Common myeloid progenitor, CD34-positive (primary cell): Measurements from ENCODE around the gene PRCC.

Source experiments
- CTCF ChIA-PET: fragments of 350-600 bp; sonication (Branson Sonifier 250); formaldehyde crosslinking; loops from one replicate; lab custom pipeline; 2021; ENCODE audit warnings: antibody characterized with exemption; lab: Charles Lee
- POLR2A ChIA-PET: fragments of 350-600 bp; sonication (Branson Sonifier 250); formaldehyde crosslinking; loops from one replicate; lab custom pipeline; 2021; ENCODE audit warnings: antibody characterized with exemption; lab: Charles Lee
- DNase-seq, 3 donors: peaks; one replicate each; pipeline versions ENCODE4 v3.0.0 to v3.0.0-alpha.2; 2013
- H3K27ac ChIP-seq, 2 experiments: 1 replicate in 1 of 2; 2 replicates in 1 of 2; pipeline ENCODE4 v1.7.0; 2013; ENCODE audit warnings: inconsistent platforms in 2 of 2, low read length in 2 of 2, mild to moderate bottlenecking in 2 of 2, low read depth in 1 of 2, moderate library complexity in 1 of 2; ENCODE audit not compliant: severe bottlenecking in 2 of 2, insufficient read depth in 1 of 2, poor library complexity in 1 of 2
- H3K27me3 ChIP-seq, 5 experiments: replicated peaks in 2 of 5; 1 replicate in 3 of 5; 2 replicates in 2 of 5; pipeline versions ENCODE4 v1.6.1 to v1.7.0; 2013; ENCODE audit warnings: low read length in 4 of 5, mild to moderate bottlenecking in 2 of 5, moderate library complexity in 2 of 5, inconsistent platforms in 1 of 5; ENCODE audit not compliant: insufficient read depth in 5 of 5, control insufficient read depth in 4 of 5
- H3K36me3 ChIP-seq, 4 experiments: 1 replicate in 2 of 4; 2 replicates in 2 of 4; pipeline versions ENCODE4 v1.6.1 to v1.7.0; 2013; ENCODE audit warnings: low read length in 3 of 4, control low read depth in 1 of 4, mild to moderate bottlenecking in 1 of 4; ENCODE audit not compliant: control insufficient read depth in 4 of 4, insufficient read depth in 4 of 4
- H3K4me1 ChIP-seq, 4 experiments: 1 replicate in 3 of 4; 2 replicates in 1 of 4; pipeline versions ENCODE4 v1.6.1 to v1.7.1; 2013; ENCODE audit warnings: low read length in 3 of 4, mild to moderate bottlenecking in 3 of 4, control low read depth in 1 of 4, inconsistent platforms in 1 of 4, moderate library complexity in 1 of 4; ENCODE audit not compliant: control insufficient read depth in 4 of 4, insufficient read depth in 4 of 4; ENCODE audit errors: control extremely low read depth in 1 of 4
- H3K4me3 ChIP-seq, 7 experiments: 1 replicate in 4 of 7; 2 replicates in 3 of 7; pipeline versions ENCODE4 v1.5.1 to v1.7.0; 2013; ENCODE audit warnings: mild to moderate bottlenecking in 7 of 7, low read length in 6 of 7, moderate library complexity in 6 of 7, inconsistent platforms in 2 of 7, low read depth in 2 of 7, control low read depth in 1 of 7; ENCODE audit not compliant: insufficient read depth in 4 of 7, control insufficient read depth in 1 of 7; ENCODE audit errors: extremely low read depth in 1 of 7
- H3K9me3 ChIP-seq, 5 experiments: 1 replicate in 4 of 5; 2 replicates in 1 of 5; pipeline versions ENCODE4 v1.6.1 to v1.7.1; 2013; ENCODE audit warnings: low read length in 4 of 5, mild to moderate bottlenecking in 2 of 5, inconsistent platforms in 1 of 5, low read depth in 1 of 5, moderate library complexity in 1 of 5; ENCODE audit not compliant: control insufficient read depth in 4 of 5, insufficient read depth in 2 of 5; ENCODE audit errors: control extremely low read depth in 1 of 5
- WGBS: methylation state at CpG from one replicate; pipeline ENCODE4 v1.1.5; 2013; ENCODE audit not compliant: insufficient coverage; 5-methylcytosine and 5-hydroxymethylcytosine counted together

The PRCC gene

DNA sequence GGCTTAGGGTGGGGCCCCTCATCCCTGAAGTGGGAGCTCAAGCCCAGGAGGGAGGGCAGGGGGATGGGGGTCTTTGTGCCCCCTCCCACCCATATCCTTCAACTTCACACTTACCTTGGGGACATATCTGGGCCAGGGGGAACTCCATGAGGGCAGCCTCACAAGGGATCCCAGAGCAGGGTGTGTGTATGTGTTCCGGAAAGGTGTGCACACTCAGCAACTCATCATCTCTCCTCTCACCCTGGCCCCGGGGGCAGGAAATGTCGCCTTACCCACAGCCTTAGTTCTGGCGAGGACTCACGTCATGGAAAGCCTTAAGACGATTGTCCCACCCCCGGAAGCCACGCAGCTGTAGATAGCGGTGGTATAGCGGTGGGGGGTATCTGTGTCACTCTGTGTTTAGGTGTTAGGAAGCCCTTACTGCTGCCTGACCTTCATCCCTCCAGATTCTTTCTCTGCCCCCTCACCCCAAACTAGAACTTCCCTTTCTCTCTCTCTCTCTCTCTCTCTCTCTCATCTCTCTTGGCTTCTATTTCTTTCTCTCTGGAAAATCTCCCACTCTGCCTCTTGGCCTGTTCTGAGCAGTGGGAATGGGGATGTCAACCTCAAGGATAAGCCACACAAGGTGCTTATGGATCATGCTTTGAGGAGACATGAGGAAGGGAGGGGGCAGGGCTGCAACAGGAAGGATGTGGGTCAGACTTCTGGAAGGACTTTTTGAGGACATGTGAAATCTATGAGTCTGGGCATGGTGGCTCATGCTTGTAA, 49.4 kb downstream of the PRCC start, which contains the start of gene SH2D2A:
Gene SH2D2A (minus strand): TSS at position 288 of the 768 bp plus-strand sequence. CDS start 140 bp downstream, at position 148.
- ChIA-PET POLR2A (interaction anchor here (0.6 to 1.1 kb wide), 3 partner anchors 32 to 325 kb away, joined by 3 read pairs; no protein-coding TSS in a partner anchor), CTCF (interaction anchor here (0.5 to 7.1 kb wide), 8 partner anchors 9 to 109 kb away, joined by 3 to 64 read pairs (median 4); partner anchors contain the start of gene NTRK1)
- Histone ChIP-seq H3K36me3 (no peaks in the 10 kb centered on the region), H3K4me1 (peaks cover 4 to 34% (median 31%) of the 10 kb centered on the region in 4 experiments), H3K9me3 (no peaks in the 10 kb centered on the region), H3K27ac (peak within 1 kb of the TSS in 1 of 2 experiments; percentile 52), H3K27me3 (peaks cover 0 to 4% (median 0%) of the 10 kb centered on the region in 5 experiments), H3K4me3 (peak within 1 kb of the TSS in 4 of 7 experiments; percentile 13 to 53 (median 30))
- WGBS: no CpG with 5 or more reads among the region's 10 CpGs
- peak; percentile 98 to 99 (median 99) for DNase-seq

DNA sequence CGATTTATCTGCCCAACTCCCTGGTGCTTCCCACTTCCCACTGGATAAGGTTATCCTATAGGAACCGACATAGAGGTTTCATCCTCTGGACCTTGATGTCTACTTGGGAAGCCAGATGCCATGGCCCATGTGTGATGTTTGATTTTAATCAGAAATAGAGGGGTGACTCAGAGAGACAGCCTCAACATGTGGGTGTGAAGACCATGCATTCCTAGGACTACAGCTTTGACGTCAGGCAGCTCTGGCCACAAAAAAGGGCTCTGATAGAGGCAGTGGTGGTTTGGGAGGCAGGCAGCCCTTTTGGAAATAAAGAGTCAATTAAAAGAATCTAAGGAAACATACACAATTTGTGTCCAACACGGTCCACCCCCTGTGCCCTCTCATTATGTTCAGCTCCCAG, 54.5 kb downstream of the PRCC start:
- no peak for DNase-seq

DNA sequence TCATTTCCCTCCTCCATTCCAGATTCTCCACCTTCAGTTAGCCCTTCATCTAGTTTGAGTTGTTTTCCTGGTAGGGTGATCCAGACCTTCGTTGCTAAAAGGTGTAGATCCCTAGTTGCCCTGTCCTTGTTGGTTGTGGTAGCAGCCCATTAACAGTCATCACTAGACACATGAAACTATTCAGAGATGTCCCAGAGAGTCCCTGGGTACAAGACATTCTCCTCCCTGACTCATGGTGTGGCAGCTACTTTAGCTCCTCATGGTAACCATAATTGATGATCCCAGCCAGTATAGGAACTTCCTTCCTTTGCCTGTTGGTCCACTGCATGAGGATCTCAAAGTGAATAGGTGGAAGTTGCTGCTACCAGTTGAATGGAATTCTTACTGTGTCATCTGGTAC, 55.3 kb downstream of the PRCC start:
- Histone ChIP-seq H3K4me1 (no peaks in the 10 kb centered on the region), H3K4me3 (no peak overlapping the region), H3K36me3 (no peaks in the 10 kb centered on the region), H3K27me3 (no peaks in the 10 kb centered on the region), H3K27ac (no peak overlapping the region), H3K9me3 (no peaks in the 10 kb centered on the region)
- DNase-seq: no peak
- ChIA-PET CTCF (interaction anchor here (0.7 to 2.5 kb wide), 10 partner anchors 9 to 97 kb away, joined by 3 to 9 read pairs (median 6); partner anchors contain the start of gene NTRK1), POLR2A (no interaction called here)
- WGBS: no CpG with 5 or more reads among the region's 1 CpG

More for the DNA sequence above, 54.5 kb downstream of the PRCC start:
- Histone ChIP-seq H3K9me3 (no peaks in the 10 kb centered on the region), H3K27ac (no peak overlapping the region), H3K4me1 (peaks cover 4 to 6% (median 5%) of the 10 kb centered on the region in 4 experiments), H3K27me3 (no peaks in the 10 kb centered on the region), H3K4me3 (no peak overlapping the region), H3K36me3 (no peaks in the 10 kb centered on the region)
- ChIA-PET CTCF (interaction anchor here (0.8 to 2.5 kb wide), 10 partner anchors 8 to 96 kb away, joined by 3 to 9 read pairs (median 6); partner anchors contain the start of gene NTRK1), POLR2A (no interaction called here)
- WGBS: 97% methylated on average over 3 of the region's 4 CpGs

DNA sequence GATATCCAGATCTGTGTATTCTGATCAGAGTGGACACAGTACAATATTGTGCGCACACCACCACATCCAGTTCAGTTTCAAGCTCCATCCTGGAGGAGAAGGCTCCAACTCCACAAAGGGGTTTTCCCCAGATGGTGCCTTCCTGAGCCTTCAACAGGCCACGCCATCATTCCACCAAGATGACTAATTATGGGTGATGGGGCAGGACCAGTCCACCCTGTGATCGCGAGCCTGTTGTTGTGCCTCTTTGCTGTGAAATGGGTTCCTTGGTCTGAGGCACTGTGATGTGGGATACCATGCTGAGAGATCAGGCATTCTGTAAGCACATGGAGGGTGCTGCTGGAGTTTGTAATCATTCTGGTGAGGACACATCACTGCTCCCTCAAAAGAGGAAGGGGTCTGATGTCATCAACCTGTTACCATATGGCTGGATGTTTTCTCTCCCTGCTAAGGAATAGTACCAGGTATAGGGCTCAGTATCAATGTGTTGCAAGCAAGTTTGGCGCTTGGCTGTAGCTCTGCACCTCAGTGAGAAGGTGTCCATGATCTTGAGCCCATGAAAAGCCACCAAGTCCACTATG, 56.0 kb downstream of the PRCC start:
- Histone ChIP-seq H3K36me3 (no peaks in the 10 kb centered on the region), H3K9me3 (no peaks in the 10 kb centered on the region), H3K4me3 (no peak overlapping the region), H3K27me3 (no peaks in the 10 kb centered on the region), H3K4me1 (no peaks in the 10 kb centered on the region), H3K27ac (no peak overlapping the region)
- ChIA-PET POLR2A (no interaction called here), CTCF (interaction anchor here (1.4 to 2.5 kb wide), 6 partner anchors 9 to 33 kb away, joined by 4 to 9 read pairs (median 7); no protein-coding TSS in a partner anchor)
- DNase-seq: no peak
- WGBS: 98% methylated on average over 5 of the region's 5 CpGs

DNA sequence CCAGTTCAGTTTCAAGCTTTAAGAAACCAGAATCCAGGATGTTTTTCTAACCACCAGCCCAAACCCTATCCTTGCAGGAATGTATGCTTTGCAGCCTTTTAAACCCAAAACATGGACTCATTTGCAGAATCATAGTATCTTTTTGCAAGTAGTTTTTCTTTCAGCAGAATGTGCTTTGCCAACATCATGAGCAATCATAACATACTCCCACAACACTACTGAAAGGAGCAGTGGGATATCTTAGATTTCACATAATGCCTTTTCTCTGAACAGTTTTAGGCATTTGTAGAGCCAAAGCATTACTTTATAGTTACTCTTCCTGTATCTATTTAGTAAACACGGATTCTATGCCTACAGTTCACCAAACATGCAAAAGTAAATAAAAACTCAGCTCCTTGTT, 59.3 kb downstream of the PRCC start:
- H3K27ac ChIP-seq: no peak overlapping the region
- DNase-seq: no peak
- H3K27me3 ChIP-seq: peaks cover 0 to 4% (median 0%) of the 10 kb centered on the region in 5 experiments
- H3K4me3 ChIP-seq: no peak overlapping the region
- no peaks in the 10 kb centered on the region for H3K36me3 ChIP-seq
- WGBS: no CpG with 5 or more reads among the region's 1 CpG
- POLR2A ChIA-PET: interaction anchor here (0.6 kb wide), 1 partner anchor 155 kb away, joined by 5 read pairs; no protein-coding TSS in a partner anchor
- H3K9me3 ChIP-seq: no peaks in the 10 kb centered on the region
- CTCF ChIA-PET: interaction anchor here (0.7 to 2.2 kb wide), 8 partner anchors 9 to 137 kb away, joined by 3 to 9 read pairs (median 4); no protein-coding TSS in a partner anchor
- no peaks in the 10 kb centered on the region for H3K4me1 ChIP-seq

DNA sequence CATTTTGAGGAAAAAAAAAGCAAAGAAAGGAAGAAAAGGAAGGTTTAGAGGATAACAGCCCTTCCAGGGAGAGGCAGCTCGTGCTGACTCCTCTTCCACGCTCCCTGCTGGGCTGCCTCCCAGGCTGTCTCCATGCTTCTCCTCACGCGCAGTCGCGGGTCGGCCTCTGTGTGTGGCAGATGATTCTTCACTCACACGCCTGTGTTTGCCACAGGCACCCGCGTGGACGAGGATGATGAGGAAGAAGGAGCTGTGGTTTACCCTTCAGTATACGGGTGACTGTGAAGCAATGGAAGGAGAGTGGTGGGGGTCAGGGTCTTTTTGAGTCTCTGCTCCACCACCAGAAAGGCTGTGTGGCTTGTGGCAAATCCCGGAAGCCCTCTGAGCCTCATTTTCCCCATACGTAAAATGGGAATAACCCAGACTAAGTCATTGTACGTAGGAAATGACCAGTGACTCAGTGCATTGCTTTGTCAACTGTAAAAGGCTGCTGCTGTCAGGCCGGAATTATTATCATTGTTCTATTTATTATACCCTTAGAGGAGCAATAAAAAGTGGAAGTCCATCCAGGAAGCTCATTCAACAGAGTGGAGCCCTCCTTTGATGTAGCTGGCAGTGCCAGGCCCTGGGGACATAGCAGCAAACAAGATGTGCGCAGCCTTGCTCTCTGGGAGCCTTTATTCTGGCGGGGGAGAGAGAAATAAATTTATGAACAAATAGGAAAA, 61.2 kb downstream of the PRCC start:
- CTCF ChIA-PET: interaction anchor here (1.3 to 1.8 kb wide), 3 partner anchors 10 to 20 kb away, joined by 3 to 4 read pairs (median 3); no protein-coding TSS in a partner anchor
- H3K4me3 ChIP-seq: no peak overlapping the region
- no peaks in the 10 kb centered on the region for H3K36me3 ChIP-seq
- H3K27me3 ChIP-seq: peaks cover 0 to 6% (median 0%) of the 10 kb centered on the region in 5 experiments
- WGBS: 74% methylated on average over 8 of the region's 18 CpGs
- no peaks in the 10 kb centered on the region for H3K9me3 ChIP-seq
- POLR2A ChIA-PET: interaction anchor here (0.6 kb wide), 1 partner anchor 115 kb away, joined by 3 read pairs; no protein-coding TSS in a partner anchor
- no peak for DNase-seq
- no peak overlapping the region for H3K27ac ChIP-seq
- peaks cover 0 to under 1% (median 0%) of the 10 kb centered on the region in 4 experiments for H3K4me1 ChIP-seq
